ENCODE measurements around the gene SCGB1A1.

The SCGB1A1 gene

DNA sequence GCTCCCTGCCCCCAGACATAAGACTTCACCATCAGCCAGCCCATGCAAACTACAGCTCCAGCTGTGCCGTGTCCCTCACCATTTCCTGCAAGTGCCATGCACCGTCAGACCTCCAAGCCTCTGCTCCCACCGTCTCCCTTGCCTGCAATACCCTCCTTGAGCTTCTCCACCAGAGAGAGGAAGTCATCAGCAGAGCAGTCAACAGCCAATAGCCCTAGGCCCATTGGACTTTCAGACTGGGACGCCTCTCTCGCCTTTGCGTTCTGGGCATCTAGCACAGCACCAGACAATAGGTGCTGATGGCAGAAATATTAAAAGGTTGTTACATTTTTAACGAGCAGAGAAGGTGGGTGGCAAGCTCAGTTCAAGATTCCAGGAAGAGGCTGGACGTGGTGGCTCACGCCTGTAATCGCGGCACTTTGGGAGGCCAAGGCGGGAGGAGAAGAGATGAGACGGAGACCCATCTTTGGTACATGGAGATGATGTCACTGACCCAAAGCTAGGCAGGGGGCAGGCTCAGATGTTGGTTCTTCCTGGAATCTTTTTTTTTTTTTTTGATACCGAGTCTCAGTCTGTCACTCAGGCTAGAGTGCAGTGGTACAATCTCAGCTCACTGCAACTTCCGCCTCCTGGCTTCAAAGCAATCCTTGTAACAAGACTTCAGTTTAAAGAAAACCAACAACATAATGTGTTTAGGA is 31.9 kb downstream of the SCGB1A1 start:
- DNase-seq: no peak

DNA sequence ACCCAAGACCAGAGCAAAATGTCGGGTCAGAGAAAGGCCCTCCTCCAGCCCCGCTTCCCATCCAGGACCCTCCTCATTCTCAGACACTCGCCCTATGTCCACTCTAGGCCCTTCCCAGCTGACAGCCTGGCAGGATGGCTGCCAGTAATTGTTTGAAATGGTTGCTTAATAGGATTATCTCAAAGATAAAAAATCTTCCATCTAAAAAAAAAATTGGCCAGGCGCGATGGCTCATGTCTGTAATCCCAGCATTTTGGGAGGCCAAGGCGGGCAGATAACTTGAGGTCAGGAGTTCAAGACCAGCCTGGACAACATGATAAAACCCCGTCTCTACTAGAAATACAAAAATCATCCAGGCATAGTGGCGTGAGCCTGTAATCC is 32.4 kb downstream of the SCGB1A1 start:
- DNase-seq: no peak

DNA sequence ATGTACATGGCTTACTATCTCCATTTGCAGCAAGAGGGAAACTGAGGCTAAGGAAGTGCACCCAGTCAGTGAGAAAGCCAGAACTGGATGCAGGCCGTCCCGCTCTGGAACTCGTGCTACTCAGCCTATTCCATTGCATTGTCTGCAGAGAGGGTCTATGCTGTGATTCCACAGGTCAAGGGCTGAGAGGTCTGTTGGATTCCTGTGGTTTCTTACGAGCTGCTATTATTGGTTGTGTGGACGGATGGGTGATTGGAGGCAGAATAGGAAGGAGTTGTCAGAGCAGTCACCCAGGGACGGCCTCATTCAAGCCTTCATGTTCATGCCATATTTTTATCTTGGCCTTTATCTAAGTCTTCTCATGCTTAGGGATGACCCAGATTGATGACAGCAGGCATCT is 33.4 kb downstream of the SCGB1A1 start:
- DNase-seq: no peak

DNA sequence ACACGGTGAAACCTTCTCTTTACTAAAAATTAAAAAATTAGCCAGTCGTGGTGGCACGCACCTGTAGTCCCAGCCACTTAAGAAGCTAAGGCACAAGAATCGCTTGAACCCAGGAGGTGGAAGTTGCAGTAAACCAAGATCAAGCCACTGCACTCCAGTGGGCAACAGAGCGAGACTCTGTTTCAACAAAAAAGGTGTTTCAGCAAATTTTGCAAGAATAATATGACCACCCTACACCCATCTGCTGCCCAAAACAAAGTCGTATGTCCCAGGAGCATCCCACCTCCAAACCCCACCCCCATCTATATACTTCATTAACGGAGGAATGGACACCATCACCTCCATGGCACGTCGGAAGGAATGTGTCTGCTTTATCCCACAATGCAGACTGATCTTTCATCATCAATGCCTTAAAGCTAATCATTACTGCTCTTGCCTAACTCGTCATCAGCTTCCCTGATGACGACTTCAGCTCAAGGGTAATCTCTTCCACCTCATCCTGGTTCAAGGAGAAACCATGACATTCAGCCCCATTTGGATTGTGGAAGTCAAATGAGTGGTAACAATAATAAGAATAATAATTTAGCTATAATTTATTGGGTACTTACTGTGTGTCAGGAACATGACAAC is 34.1 kb downstream of the SCGB1A1 start:
- no peak for DNase-seq

DNA sequence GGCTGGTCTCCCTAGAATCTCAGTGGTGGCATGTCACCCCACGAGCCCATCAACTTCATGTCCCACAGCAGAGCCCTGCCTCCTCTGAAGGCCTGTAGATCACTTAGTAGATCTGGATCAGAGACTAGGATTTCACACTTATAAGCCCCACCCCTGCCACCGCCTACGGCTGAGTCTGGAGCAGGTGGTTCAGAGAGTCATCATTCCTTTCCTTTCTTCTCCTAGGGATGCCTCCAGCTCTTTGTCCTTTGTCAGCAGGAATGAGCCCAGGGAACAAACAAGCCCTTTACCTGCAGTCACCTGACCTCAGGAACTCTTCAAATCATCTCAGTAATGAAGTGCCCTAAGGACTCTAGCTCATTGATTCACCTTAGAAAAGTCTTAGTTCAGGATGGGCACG is 37.8 kb downstream of the SCGB1A1 start:
- DNase-seq: no peak

DNA sequence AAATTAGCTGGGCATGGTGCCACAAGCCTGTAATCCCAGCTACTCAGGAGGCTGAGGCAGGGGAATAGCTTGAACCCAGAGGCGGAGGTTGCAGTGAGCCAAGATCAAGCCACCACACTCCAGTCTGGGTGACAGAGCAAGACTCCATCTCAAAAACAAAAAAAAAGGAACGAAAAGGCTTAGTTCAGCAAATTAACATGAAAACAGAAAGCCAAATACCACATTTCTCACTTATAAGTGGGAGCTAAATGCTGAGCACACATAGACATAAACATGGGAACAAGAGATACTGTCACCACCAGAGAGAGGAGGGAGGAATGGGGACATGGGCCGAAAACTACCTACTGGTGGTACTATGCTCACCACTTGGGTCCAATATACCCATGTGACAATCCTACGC is 38.6 kb downstream of the SCGB1A1 start:
- peak; percentile 49 for DNase-seq

DNA sequence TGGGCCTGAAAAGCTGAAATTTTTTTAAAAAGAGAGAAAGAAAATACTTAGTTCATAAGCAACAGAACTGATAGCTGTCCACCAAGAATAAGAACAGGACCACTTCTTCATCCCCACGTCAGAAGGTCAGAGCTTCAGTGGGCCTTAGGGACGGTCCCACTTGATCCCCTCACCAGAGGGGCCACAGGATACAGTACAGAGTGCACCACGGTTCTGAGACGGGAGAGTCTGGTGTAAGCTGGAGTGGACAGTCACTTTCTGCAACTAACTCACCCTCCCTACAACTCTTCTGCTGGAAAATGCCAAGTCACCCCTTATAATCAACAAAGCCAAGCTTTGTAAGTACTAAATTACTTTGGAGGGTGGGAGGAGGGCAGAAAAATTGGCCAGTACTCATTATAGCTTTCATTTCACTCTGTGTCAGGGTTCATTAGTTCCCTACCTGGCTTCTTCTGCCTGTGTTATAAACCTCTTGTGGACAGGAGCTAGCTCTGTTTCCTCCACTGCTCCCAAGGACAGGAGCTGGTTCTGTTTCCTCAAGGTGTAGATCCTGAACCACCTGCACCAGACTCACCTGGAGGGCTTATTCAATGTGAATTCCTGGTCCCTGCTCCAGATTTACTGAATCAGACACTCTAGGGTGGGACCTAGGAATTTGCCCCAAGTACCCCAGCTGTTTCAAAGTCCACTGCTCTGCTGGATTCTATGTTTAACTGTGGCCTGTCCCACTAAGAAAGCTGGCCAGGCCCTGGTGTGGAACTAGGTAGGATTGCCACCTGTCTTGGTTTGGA is 39.6 kb downstream of the SCGB1A1 start:
- no peak for DNase-seq

DNA sequence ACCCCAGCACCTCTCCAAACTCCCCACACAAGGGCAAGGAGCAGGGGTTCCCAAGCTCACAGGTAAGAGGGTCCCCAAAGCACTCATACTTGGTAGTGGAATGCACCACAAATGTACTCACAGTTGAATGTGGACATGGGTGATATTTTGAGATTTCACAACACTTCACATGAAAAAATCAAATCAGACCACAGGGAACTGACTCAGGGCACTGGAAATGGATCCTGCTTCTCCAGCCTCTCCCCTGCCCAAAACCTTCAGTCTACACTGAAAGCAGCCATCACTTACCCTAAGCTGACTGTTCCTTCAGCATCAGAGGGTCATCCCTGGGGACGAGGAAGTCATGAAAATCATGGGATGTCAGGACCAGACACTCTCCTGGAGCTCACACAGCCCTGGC is 40.2 kb downstream of the SCGB1A1 start:
- peak; percentile 61 for DNase-seq

DNA sequence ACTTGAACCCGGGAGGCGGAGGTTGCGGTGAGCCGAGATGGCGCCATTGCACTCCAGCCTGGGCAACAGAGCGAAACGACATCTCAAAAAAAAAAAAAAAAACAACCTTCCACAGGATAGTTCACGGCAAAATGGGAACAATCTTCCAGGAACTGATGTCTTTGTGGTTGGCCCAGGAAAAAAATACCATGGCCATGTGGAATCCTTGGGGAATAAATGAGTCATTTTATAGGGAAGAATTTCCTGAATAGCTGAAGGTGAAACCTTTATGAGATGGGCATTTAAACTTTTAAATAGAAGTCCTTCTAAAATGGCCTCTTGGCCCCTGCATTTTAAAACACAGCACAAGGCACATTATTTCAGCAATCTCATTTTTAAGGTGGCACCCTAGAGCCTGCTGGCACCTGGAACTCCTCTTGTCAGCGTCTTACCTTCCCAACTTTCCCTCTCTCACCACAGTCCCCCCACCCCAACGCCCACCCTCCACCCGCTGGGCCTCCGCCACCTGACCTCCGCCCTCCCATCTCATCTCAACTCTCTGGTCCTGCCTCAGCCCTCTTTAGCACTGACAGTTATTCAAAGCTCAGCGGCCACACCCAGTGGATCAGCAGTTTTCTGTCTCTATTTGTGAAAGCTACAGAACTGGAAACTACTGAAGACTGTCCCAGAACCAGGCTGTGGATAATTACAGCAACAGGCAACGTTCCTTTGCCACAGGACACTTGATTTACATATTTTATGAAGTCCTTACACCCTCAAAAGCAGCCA is 43.1 kb downstream of the SCGB1A1 start:
- peak; percentile 33 for DNase-seq

DNA sequence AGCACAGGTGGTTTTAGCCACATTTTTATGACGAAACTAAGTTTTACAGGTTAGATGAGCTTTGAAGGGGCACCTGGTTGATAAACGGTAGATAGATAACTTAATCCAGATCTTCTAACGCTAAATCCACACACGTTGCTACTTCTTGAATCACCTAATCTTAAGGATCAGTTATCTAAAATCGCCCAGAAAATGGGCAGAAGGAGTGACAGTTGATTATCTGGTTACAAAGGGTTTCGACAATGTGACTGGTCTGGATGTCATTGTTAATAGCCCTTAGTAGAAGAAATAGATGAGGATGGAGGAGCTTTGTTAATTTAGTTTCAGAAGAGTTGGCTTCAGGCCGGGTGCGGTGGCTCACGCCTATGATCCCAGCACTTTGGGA is 43.7 kb downstream of the SCGB1A1 start:
- no peak for DNase-seq

DNA sequence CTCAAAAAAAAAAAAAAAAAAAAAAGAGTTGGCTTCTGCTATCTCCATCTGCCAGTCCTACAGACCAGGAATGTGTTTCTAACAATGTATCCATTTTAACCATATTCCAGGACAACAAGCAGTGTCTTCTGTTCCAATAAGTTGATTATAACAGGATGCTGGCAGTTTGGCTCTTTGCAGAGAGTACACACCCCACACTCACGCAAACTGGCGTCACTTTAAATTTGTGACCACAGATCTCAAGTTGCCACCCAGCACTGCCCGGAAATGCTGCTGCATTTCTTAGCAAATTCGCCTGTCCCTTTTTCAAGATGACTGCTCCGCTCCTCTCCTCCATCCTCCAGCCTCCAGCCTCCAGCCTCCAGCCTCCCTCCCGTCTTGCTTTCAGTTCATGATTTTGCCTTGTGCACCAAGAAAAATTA is 44.3 kb downstream of the SCGB1A1 start:
- peak; percentile 11 for DNase-seq

DNA sequence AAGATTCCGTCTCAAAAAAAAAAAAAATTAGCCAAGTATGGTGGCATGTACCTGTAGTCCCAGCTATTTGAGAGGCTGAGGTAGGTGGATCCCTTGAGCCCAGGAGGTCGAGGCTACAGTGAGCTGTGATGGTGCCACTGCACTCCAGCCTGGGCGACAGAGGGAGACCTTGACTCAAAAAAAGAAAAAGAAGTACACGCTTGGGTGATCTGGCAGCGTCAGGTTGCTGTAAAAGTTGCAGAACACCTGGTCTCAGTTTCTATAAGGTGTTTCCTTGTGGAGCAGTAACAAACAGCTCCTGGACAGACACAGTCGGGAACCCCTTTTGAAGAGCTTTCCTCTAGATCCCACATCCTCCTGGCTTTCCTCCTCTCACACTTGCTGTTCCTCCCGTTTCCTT is 45.8 kb downstream of the SCGB1A1 start:
- no peak for DNase-seq

DNA sequence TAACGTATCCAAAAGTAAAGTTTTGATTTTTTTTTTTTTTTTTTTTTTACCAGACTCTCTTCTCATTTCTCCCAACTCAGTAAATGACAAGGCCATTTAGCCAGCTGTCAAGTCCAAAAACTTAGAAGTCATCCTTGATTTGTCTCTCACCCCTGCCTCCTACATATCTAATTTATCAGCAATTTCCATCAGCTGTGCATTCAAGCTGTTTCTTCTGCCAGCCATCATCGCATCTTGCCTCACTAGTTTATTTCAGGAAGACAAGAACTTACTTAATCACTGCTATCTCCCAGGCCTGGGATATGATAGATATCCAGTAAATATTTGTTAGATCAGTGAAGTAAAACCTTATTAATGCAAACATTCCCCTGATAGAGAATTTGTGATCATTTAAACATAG is 47.6 kb downstream of the SCGB1A1 start:
- DNase-seq: no peak

DNA sequence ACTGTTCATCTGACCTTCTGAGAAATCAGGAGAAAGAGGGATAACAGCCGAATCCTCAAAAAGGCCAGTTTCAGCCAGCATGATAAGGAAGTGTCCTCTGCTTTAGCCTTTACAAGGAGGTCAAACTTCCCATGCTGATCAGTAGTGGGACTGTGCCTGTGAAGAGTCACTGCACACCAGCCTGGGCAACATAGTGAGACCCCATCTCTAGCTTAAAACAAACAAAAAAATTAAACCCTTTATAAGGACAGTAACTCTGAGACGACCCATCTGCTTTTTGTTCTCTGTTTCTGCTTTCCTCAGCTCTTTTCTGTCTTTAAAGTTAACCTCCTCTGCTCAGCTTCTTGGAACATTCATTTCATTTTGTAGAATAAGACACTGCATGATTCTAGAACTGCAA is 49.7 kb downstream of the SCGB1A1 start:
- DNase-seq: no peak

DNA sequence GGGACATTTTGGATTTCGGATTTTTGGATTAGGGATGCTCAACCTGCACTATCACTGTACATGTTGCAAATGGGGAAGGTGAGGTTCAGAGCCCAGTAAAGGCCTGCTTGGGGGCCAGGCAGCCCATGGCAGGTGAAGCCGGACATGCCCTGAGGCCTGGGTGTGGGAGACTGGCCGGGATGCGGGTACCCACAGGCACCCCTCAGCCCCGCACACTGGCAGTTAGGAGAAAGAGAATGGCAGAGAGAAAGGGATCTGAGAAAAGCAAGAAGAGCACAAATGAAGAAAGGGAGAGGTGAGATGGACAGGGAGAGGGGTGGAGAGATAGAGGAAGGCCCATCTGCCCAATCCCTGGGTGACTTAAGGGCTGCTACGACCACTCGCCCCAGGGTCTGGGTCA is 52.8 kb downstream of the SCGB1A1 start:
- no peak for DNase-seq

DNA sequence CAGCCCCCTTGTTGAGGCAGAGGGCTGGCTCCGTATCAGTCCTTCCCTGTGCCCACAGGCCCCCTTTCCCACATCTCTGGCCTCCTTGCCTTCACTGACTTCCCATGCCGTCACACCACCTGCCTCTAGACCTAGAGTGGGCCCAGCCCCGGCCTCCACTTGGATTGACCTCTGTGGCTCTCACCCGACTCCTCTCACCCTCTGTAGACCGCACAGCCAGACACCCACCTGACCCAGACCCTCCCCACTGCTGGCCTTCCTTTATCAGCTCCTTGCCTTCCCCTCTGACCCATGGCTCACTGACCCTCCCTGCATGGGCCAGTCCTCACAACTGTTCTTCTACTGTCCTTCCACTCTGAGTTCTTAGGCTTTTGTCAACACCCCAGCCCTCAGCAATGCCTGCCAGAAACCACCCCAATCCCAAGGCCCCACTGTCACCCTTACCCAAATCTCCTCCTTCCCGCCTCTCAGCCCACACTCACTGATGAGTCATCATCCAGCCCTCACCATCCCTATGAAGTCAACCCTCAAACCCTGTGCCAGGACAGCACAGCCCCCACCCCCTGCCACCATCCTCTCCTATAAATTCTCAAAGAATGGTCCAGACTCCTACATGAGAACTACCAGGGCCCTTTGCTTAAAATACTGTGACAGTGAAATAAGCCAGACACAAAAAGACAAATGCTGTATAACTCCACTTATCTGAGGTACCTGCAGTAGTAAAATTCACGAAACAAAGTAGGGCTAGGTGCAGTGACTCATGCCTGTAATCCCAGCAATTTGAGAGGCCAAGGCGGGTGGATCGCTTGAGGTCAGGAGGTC is 53.4 kb downstream of the SCGB1A1 start:
- DNase-seq: peak; percentile 26
